ACC112 (cell line): Measurements from ENCODE around the gene DHH.

Experiments
- H2AFZ ChIP-seq: fragments of 200-600 bp; sonication (generic); one replicate; pipeline ENCODE4 v1.6.0; 2017; ENCODE audit warnings: antibody characterized with exemption, low read length; ENCODE audit not compliant: unreplicated experiment
- H3K27ac ChIP-seq: fragments of 200-600 bp; sonication (generic); 2 replicates; pipeline ENCODE4 v1.5.1; 2014; ENCODE audit warnings: low read depth, mild to moderate bottlenecking, antibody characterized with exemption, low read length, moderate library complexity
- H3K27me3 ChIP-seq: fragments of 200-600 bp; sonication (generic); 2 replicates; pipeline ENCODE4 v1.6.1; 2014; ENCODE audit warnings: mild to moderate bottlenecking, antibody characterized with exemption, low read length, moderate library complexity, mixed read lengths; ENCODE audit not compliant: insufficient read depth
- H3K36me3 ChIP-seq: fragments of 200-600 bp; sonication (generic); 2 replicates; pipeline ENCODE4 v1.6.1; 2016; ENCODE audit warnings: mild to moderate bottlenecking, antibody characterized with exemption, low read length, moderate library complexity, mixed read lengths; ENCODE audit not compliant: insufficient read depth
- H3K4me1 ChIP-seq: fragments of 200-600 bp; sonication (generic); one replicate; pipeline ENCODE4 v1.6.1; 2016; ENCODE audit warnings: low read length, mixed read lengths; ENCODE audit not compliant: insufficient read depth, unreplicated experiment, control insufficient read depth
- H3K4me3 ChIP-seq: fragments of 200-600 bp; sonication (generic); 2 replicates; pipeline ENCODE4 v1.5.1; 2014; ENCODE audit warnings: mild to moderate bottlenecking, low read depth, low read length
- H3K79me2 ChIP-seq: fragments of 200-600 bp; sonication (generic); one replicate; pipeline ENCODE4 v1.6.0; 2016; ENCODE audit warnings: low read length; ENCODE audit not compliant: control insufficient read depth, unreplicated experiment, insufficient read depth

Gene DHH

DNA sequence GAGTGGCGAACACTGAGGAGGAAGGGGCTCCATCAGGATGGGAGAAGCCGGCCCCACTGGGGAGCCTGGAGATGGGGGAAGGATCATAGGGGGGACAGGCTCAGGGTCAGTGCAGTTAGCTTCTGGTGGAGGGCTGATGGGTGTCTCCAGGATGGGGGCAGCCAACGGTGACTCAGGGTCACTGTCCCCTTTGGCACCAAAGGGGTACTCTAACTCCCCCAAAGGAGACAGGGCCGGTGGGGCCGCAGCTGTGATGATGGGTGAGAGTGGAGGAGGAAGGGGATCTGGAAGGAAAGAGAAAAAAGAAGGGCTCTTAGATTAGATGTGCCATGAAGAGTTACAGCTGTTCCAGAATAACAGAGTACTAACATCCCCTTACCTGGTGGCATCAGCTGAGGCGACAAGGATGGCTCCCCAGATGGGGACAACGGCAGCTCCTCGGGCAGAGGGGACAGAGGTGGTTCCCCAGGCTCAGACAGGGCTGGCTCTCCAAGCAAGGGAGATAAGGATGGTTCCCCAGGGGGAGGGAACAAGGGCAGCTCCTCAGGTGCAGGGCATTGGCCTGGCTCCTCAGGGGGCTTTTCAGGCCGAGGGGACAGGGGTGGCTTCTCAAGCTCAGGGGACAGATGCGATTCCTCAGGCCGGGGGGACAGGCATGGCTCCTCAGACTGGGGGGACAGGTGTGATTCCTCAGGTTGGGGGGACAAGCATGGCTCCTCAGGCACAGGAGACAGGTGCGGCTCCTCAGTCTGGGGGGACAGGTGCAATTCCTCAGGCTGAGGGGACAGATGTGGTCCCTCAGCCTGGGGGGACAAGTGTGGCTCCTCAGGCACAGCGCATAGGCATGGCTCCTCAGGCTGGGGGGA lies 43.9 kb downstream of the DHH start:
- H3K27ac ChIP-seq = no peak overlapping the region
- peaks cover 22% of the 10 kb centered on the region for H3K36me3 ChIP-seq
- H3K27me3 ChIP-seq = no peaks in the 10 kb centered on the region
- no peak overlapping the region for H2AFZ ChIP-seq
- H3K4me1 ChIP-seq = peaks cover 23% of the 10 kb centered on the region
- H3K4me3 ChIP-seq = no peak overlapping the region
- H3K79me2 ChIP-seq = peaks cover 36% of the 10 kb centered on the region

GRCh38 chr12:49049566-49050224 lies 44.9 kb downstream of the DHH start:
- H3K4me1 ChIP-seq = peaks cover 16% of the 10 kb centered on the region

GRCh38 chr12:49048953-49049352 lies 45.6 kb downstream of the DHH start:
- Histone ChIP-seq H3K79me2 (peaks cover 18% of the 10 kb centered on the region), H2AFZ (no peak overlapping the region), H3K36me3 (peaks cover 33% of the 10 kb centered on the region), H3K27ac (no peak overlapping the region), H3K4me3 (no peak overlapping the region), H3K27me3 (no peaks in the 10 kb centered on the region), H3K4me1 (peaks cover 16% of the 10 kb centered on the region)

More at GRCh38 chr12:49049566-49050224, 44.9 kb downstream of the DHH start:
- Histone ChIP-seq H3K36me3 (peaks cover 28% of the 10 kb centered on the region), H3K4me3 (no peak overlapping the region), H3K79me2 (peaks cover 26% of the 10 kb centered on the region), H3K27me3 (no peaks in the 10 kb centered on the region), H2AFZ (no peak overlapping the region), H3K27ac (0 out of 2 replicates have a peak overlapping the region, but pooled peaks have one; percentile 3)

- Histone ChIP-seq H3K4me3 (no peak overlapping the region), H3K27ac (no peak overlapping the region), H3K27me3 (no peaks in the 10 kb centered on the region), H3K36me3 (peaks cover 55% of the 10 kb centered on the region), H2AFZ (no peak overlapping the region), H3K79me2 (peaks cover 8% of the 10 kb centered on the region), H3K4me1 (peaks cover 16% of the 10 kb centered on the region)
These were observed 48.3 kb downstream of the DHH start for GRCh38 chr12:49046129-49046895.

DNA sequence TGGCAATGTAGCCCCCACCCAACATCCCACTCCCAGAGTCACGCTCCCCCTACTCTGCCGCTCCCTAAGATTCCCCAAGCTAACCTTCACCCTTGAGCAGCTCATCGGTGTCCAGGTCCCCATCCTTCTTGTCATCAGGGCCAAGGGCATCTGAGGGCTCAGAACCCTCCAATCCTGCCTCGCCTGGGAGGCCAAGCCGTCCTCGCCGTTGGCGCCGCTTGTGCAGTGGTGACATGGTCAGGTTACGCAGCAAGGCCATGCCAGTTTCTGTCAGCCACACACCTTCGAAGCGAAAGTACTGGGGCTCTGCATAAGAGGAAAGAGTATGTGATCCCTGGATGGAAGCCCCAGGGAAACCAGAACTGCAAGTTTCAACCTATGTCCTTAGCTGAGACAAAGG lies 49.9 kb downstream of the DHH start:
- no peak overlapping the region for H2AFZ ChIP-seq
- no peak overlapping the region for H3K4me3 ChIP-seq
- H3K79me2 ChIP-seq = no peaks in the 10 kb centered on the region
- peaks cover 6% of the 10 kb centered on the region for H3K4me1 ChIP-seq
- H3K27me3 ChIP-seq = no peaks in the 10 kb centered on the region
- no peak overlapping the region for H3K27ac ChIP-seq
- H3K36me3 ChIP-seq = peaks cover 55% of the 10 kb centered on the region

- no peak overlapping the region for H3K4me3 ChIP-seq
- H3K27me3 ChIP-seq = no peaks in the 10 kb centered on the region
- H3K36me3 ChIP-seq = peaks cover 58% of the 10 kb centered on the region
- no peak overlapping the region for H2AFZ ChIP-seq
- no peaks in the 10 kb centered on the region for H3K4me1 ChIP-seq
- H3K27ac ChIP-seq = no peak overlapping the region
- H3K79me2 ChIP-seq = no peaks in the 10 kb centered on the region
These were observed 50.7 kb downstream of the DHH start for GRCh38 chr12:49043856-49044258.

- no peak overlapping the region for H3K4me3 ChIP-seq
- H3K36me3 ChIP-seq = peaks cover 54% of the 10 kb centered on the region
These were observed 51.4 kb downstream of the DHH start for GRCh38 chr12:49043241-49043640.

DNA sequence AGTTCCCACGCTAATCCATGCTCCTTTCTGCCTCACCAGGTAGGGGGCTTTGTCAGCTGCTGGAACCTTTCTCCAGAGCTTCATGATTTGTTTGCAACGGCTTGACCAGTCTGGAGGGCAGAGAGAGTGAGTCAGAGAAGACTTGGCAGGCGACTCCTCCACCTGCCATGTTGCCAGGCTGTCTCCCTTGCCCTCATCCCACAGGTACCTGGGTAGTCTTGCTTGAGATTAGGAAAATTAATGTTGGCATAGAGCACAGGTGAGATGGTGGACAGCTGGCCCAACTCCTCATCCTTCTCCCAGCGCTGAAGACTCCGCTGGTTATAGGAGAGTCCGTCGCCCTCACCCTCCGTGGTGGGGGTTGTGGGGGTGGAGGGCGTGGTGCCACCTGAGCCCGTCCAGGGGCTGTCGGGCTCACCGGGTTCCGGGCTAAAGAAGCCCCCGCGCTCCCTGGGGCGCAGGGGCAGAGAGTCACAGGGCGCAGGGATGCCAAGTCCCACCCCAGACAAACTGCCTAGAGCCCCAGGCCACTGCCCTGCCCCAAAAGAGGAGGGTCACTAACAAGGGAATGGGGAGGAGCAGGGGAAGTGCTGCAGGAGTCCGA lies 52.6 kb downstream of the DHH start:
- Histone ChIP-seq H3K36me3 (peaks cover 46% of the 10 kb centered on the region), H3K79me2 (no peaks in the 10 kb centered on the region), H2AFZ (no peak overlapping the region), H3K4me3 (no peak overlapping the region), H3K27me3 (no peaks in the 10 kb centered on the region), H3K4me1 (no peaks in the 10 kb centered on the region), H3K27ac (no peak overlapping the region)

More at GRCh38 chr12:49043241-49043640, 51.4 kb downstream of the DHH start:
- no peaks in the 10 kb centered on the region for H3K4me1 ChIP-seq
- no peak overlapping the region for H2AFZ ChIP-seq
- no peaks in the 10 kb centered on the region for H3K27me3 ChIP-seq
- H3K79me2 ChIP-seq = no peaks in the 10 kb centered on the region
- H3K27ac ChIP-seq = no peak overlapping the region

DNA sequence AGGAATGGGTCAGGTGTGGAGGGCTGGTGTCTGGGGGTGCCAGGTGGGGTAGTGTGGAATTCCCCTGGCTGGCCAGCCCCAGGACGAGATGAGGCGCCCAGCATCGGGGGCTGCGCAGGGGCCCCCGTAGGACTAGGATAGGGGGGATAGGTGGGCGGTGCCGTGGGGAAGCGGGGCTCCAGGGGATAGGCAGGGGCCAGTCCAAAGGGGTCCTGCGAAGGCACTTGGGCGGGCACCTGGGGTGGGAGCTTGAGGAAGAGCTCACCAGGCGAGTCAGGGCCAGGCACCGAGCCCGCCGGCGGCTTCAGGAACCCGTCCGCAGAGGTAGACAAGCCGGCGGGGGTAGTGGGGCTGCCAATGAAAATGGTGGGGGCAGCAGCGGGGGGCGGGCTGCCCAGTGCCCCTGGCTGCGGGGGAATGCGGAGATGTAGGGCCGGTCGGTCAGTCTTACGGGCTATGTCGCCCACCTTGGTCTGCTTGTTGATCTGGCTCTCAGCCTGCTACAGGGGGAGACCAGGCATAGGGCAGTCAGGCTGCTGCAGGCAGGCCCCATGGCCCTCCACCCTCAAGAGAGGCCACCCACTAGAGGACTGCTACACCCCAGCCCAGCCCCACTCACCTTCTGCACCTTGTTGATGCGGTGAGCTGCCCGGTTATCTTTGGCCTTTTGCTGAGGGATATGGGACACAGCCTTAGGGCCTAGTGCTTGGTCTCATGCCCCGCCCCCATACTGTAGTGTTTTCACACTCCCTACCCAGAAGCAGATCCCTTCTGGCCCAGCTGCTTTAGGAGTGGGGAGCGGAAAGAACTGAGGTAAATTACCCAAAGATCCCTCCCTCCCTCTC lies 53.3 kb downstream of the DHH start:
- Histone ChIP-seq H3K4me1 (no peaks in the 10 kb centered on the region), H3K36me3 (peaks cover 46% of the 10 kb centered on the region), H3K27ac (no peak overlapping the region), H3K27me3 (no peaks in the 10 kb centered on the region), H3K79me2 (no peaks in the 10 kb centered on the region), H2AFZ (no peak overlapping the region), H3K4me3 (no peak overlapping the region)
